HG03575 (cell line): ENCODE data around the gene KITLG.

ENCODE experiments used
- ATAC-seq: cut with Tn5 transposase; IDR thresholded peaks from one replicate; pipeline ENCODE4 v1.9.1; 2021; ENCODE audit not compliant: unreplicated experiment, insufficient number of reproducible peaks, low FRiP score; ENCODE audit errors: extremely low read depth

The KITLG gene

DNA sequence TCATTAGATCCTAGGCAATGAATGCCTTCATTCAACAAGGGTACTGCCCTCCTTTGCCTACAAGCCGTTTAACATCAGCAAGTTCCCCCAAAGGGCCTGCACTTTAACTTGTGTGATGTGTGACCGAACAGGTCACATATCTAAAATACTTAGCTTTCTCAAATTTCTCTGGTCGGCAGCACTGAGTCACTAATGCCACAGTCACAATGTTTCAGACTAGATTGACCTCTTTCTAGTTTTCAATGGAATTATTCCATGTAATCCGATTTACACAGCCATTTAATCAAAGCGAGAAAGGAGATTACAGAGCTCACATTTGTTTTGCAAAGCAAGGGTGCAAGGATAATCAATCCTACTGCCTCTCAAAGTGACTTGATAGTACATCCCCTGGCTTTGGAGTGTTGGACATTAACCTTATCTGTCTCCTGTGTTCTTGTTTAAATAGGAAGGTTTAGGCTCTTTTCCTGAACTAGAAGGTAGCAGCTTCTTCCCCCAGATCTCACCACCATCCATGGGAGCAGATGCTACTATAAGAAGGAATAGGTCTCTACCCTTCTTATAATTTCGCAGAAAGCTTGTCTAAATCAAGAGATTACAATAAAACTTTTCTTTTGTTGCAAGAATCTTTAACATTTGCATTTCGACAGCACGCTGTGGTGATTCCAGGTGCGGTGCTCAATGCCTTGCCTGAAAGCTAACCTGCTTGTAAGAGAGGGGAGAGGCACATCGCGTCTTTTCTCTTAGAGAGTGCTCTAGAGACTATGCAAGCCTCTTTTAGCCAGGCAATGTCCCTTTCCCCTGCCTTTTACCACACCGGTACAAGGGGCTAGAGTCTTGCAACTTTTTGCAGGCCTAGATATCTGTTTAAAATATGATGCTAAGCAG lies 1.8 kb downstream of the KITLG start:
- no peak for ATAC-seq

DNA sequence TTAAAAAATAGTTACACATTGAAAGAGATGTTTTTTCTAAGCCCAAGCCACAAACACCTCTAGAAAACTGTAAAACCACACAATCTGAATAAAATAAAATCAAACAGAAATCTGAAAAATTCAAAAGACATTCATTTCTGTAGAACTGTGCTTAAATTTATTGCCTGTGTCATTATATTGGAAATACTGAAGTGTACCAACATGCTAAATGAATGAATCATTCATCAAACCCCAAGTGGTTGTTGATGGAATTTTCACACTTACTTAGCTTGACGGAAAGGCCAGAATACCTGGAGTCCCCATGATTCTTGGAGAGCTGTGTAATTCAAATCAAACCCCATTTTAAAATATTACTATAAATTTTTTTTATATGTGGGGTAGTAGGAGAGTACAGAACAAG lies 2.7 kb downstream of the KITLG start:
- ATAC-seq, result no peak

DNA sequence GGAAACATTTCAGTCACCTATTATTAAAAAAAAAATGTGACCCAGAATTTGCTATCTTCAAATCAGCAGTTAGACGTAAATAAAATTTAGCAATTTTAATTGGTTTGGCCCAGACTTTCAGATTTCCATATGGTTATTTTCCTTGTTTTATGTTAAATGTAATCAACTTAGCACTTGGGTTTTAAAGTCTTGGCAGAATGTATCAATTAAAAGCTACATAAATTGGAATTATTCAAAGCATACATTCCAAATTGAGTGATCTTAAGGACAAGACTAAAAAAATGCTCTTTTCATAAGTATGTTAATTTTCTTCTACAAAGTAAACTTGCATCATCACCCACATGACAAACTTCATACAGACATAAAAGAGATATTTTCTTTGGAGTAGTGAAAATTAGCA lies 3.4 kb downstream of the KITLG start:
- ATAC-seq, result no peak

DNA sequence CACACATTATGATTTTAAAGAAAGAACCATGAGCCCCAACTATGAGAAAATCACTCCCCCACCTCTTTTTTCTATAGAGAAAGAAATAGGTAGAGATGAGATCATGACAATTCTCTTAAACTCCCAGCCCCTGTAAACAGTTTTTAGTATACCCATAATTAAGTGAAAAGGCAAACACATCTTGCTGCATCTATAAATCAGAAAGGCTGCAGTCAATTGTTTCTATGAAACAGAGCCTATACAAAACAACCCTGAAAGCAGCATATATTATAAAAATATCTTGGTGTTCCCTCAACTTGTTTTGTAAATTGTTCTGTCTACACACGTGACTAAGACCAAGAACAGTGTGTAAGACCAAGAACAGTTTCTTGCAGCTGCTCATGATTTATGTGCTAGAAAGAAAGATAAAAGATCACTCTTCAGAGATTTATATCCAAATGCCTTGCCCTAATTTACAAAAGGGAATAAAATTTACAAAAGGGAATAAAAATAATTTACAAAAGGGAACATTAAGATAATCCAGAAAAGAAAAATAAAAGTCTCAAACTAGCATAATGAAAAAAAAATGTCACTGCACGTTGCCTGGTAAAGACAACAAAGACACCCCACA lies 4.8 kb downstream of the KITLG start:
- ATAC-seq, result no peak

DNA sequence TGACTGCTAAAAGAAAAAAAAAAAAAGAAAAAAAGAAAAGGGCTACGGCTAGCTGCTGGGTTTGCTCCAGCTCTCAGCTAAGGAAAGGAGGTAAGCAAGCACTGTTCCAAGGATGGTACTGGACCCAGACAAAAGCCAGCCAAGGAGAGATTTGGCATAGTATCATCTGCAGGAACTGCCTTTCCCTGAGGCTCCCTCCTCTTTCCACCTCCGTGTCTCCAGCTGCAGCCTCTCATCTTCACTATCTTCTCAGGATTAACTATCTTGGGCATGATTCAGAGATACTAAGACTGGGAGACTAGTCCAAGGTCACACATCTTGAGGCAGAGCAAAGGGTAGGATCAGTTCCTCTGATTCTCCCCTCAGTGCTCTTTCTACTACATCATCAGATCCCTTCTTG lies 6.0 kb downstream of the KITLG start:
- ATAC-seq, result no peak

DNA sequence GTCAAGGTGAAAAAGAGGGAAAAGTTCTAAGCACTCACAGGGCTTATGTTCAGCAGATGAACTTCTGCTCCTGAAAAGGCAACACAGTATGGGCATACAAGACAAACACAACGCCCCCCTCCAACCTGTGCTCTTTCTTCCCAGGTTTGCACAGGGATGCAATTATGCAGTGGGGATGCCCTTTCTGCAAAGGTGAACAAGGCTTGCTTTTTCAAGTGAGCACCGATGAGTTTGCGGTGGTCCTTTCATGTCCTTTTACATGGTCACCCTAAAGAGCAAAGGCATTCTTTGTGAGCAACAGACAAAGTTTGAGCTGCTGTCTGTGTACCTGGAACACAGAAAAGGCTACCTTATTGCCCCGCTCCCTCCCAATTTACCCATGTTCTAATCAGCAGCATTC lies 6.7 kb downstream of the KITLG start:
- ATAC-seq, result no peak

DNA sequence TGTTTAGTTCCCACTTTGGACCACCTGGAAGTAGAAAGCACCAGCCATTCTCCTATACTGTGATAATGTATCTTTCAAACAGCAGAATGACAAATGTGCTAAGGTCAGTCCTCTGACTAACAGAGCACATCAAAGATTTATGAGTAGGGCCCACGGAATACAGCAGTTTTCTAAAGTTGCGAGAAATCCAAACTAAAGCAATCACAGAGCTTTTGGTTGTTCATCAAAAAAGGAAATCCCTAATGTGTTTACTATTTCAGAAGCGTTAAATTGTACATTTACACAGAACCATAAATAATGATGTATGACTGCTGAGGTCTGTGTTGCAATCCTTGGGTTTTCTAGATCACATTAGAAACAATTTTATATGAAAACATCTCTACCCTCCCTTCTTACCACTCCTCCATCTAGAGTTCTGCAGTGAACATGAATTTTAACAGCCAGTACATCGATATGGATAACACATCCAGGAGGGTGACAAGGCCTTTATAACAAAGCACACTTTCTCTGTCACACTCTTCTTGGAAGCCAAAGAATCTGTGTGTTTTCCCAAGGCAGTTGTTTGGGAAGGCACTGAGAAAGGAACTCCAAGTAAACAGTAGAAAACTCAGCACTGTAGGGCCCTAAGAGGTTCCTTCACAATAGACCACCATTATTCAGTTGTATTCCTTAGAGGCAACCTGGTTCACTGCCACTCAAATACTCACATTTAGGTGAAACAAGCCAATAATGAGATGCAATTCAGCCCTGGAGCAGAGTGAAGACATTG lies 7.3 kb downstream of the KITLG start:
- ATAC-seq, result no peak

DNA sequence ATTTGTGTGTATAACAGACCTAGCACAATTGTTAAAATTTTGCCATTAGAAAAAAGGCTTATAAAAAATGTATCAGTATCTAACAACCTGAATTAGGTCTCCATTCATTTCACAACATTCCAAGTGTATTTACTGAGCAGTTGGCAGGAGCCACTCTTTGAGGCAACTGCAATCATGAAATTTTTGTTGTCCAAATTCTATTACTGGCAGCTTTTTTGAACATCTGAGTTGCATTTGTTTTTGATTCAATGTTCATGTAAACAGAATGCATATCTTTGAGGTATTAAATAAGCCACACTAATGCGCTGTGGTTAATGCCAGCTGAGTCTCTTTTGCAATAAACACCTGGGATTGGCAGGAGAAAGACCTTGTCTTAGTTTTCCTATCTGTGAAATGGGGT lies 8.7 kb downstream of the KITLG start:
- ATAC-seq, result no peak

DNA sequence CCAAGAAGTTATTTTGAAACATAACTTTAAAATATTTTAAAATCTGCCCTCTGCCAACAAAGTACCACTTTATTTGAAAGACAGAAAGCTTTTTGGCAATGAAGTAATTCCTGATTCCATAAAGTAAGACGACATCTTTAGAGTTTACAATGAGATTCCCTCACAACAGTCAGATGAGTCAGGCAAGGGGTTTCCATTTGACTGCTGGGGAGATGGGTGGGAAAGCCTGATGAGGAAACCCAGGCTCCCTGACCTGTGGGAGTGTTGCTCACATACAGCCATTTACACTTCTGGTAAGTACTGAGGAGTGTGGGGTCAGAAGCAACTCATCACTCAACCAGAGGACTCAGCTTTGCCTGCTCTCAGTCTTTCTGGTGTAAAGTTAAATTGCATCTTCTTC lies 10.2 kb downstream of the KITLG start:
- no peak for ATAC-seq

DNA sequence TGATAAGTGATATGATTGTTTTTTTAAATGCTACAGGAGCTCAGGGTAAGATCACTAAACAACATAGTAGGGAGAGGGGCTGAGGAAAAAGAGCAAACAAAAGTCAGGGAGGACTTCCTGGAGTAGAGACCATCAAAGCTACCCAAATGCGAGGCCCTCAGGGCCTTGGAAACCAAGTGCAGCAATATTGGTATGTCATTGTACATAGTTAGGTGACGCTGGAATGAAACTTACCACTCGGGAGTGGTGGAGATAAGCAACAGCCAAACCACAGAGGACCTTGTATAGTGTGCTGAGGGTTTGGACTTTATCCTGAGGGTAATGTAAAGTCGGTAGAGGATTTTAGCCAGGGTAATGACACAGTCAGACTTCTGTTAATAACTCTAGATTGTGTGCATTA lies 13.8 kb downstream of the KITLG start:
- no peak for ATAC-seq

DNA sequence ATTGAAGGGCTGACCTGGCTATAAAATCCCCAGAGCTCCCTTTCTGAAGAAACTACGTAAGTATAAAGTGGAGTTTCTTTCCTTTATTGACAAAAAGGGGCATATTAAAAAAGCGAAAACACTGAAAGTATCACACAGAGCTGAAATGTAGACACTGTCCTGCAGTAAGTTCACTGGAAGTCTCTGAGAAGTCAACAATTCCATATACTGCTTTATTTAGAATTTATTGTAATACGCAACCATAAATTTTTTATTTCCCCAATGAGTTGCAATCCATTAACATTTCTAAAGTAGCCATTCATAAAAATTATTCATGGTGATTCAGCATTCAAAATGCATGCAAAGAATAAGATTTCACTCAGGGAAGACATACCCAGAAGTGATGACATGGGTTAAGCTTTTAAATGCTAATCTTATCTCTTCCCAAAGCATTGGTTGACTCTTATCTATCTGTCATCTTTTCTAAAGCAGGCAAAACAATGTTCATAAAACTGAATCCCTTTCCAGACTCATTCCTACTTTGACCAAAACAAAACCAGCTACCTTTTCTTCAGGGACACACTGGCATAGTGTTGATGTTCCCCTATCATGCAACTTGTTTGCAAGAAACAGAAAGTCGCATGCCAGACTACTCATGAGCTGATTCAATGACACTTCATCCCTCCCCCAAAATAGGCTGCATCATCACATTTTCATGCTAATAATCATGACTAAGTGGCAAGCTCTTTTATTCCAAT lies 17.3 kb downstream of the KITLG start:
- ATAC-seq, result no peak

DNA sequence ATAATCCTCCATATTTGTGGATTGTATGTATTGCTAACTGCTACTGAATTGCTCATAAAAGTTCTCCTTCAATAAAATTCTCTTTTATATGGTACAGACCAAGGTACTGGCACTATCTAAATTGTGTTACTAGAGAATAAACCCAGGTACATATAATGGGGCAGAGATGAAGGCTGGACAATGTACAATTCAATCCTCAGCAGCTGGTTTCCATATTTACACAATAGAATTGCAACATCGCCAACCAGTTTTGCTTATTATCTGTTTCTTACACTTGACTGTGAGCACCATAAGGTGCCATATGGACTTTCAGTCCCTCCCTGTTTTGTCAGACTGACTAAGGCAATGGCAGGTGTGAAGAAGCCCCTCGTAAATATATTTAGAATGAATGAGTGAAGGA lies 18.1 kb downstream of the KITLG start:
- ATAC-seq, result no peak

DNA sequence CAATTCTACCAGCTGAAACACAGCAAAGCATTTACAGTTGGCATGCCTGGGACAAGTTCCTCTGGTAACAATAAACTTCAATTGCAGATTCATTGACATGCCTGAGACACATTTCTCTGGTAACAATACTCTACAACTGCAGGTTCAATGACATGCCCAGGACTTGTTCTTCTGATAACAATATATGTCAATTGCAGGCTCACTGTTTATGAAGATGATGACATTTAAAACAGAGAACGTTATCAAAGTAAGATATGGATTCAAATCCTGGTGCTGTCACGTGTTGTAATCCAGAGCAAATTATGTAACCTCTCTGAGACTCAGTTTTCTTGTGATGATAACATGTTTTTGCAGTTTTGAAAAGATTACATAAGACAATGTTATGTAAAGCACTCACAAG lies 20.5 kb downstream of the KITLG start:
- ATAC-seq, result no peak

DNA sequence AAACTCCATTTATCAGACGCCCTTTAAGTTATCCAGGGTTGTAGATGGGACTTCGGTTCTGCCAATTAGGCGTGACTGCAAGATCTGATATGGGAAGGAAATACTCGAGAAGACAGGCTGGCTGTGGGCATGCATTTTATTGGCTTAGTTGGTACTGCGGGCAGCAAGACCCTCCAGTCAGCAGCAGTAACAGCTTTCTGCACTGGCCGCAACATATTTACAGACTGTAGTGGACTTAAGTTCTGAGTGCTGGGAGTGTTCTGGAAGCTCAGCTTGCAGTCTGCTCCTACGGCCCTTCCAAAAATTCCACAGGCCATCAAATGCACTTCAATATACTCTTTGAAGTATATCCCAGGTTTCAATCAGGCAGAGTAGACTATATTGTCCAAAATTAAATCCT lies 21.1 kb downstream of the KITLG start:
- no peak for ATAC-seq

DNA sequence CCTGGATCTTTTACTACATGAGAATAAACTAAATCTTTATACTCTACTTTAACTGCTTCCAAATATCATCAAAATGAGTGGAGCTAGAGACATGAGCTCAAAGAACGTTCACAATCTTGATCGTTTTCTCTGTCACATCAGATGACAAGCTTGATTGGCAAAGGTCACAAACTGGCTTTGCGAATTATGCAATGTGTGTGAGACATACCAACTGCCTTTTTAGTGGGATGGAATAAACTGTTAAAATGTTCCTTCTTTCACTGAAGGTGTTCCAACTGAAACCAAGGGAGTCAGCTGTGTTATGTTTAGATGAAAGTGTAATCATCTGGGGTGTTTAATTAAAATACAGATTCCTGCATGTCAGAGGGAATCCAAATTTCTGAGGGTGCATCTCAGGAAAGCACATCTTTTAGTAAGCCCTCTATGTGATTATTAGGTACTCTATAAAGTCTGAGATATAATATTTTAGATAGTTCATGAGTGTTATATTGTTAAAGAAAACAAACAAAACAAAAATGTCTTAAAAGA lies 21.9 kb downstream of the KITLG start:
- no peak for ATAC-seq

DNA sequence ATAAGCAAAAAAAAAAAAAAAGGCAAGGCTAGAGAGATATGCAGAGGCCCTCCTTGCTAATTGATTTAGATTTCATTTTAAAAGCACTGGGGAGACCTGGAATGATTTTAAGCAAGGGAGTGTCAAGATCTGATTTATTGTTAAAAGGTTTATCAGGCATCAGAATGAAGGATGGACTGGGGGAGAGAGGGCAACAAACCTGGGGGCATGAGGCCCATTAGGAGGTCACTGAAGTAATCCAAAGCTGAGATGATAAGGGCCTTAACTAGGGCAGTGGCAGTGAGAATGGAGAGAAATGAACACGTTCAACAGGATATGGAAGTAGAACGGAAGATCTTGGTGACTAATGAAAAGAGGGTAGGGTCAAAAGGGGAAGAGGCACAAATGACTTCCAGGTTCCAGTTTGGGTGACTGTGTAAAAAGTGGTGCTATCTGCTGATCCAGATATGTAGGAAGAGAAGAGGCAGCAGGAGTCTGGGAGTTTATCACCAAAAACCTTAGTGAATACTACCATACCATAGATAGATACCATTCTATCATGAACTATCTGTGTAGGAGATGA lies 24.0 kb downstream of the KITLG start:
- ATAC-seq, result no peak

DNA sequence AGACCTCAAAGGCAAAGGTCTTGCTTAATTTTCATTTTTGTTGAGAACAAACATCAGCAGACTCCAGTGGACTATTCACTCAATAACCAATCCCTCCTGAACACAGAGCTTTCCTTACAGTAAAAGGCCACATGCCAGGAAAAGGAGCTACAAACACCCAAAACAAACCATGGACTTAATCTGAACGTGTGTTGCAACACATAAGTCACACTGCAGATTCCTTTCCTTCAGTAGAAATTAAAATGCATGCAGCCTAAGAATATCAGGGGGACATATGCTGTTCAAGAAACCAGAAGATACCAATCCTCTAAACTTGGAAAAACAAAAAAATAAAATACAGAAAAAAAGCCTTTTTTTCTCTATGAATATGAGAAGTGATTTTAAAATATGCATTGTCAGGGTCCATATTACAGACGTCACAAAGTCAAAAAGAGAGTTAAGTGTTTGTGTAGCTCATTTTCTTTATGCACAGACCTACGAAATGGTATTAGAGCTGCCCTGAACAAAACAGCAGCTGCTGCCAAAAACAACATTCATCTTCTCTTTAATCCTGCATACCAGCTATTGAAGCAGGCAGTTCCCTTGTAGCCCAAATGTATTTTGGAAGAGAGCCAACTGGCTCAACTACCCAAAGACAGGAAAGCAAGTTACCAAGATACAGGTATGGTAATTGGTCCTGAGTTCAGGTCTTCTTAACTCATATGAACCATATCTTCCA lies 26.2 kb downstream of the KITLG start:
- ATAC-seq, result no peak

DNA sequence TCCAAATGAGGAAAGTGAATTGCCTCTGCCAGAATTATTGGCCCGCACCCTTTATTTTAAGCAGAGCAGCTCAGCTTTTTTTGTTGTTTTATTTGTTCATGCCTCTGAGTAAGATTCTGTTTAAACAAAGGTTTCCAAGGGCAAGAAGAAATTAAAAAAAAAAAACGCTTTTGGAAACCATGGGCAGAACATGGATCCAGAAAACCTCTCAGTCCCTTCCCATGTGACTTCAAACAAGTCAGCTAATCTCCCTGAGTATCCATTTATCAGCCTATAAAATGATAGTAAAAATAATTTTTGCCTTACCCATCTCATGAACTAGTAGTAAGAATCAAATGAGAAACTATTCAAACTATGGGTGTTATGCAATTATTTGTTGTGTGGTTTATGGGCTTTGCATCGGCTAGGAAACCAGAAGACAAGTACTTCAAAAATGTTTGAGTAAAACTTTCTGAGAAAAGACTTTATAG lies 27.6 kb downstream of the KITLG start:
- ATAC-seq, result no peak
